ENCODE measurements around the gene COPZ1.

Gene COPZ1

GRCh38 chr12:54389134-54389508 lies 64.2 kb downstream of the COPZ1 start:
- Histone ChIP-seq H3K36me3 (ENCODE audit: insufficient read depth, low read depth, low read length) (peaks cover under 1% of the 10 kb centered on the region), H3K27ac (ENCODE audit: low read length) (no peak overlapping the region), H3K4me3 (ENCODE audit: low read length) (peak overlapping the region; percentile 87; the same call in 1 of the 2 replicates), H3K9ac (ENCODE audit: low read depth, low read length) (no peak overlapping the region), H3K4me1 (ENCODE audit: insufficient read depth, low read length) (peaks cover 70% of the 10 kb centered on the region), H3K27me3 (ENCODE audit: insufficient read depth, low read length) (peaks cover 15% of the 10 kb centered on the region; the same call in 1 of the 2 replicates), H3K9me3 (ENCODE audit: insufficient read depth, low read depth, low read length) (no peaks in the 10 kb centered on the region)

- H3K36me3 ChIP-seq (ENCODE audit: insufficient read depth, low read depth, low read length): no peaks in the 10 kb centered on the region
- H3K27me3 ChIP-seq (ENCODE audit: insufficient read depth, low read length): peaks cover 15% of the 10 kb centered on the region; the same call in 1 of the 2 replicates
- no peak overlapping the region; the same call in 1 of the 2 replicates for H3K9ac ChIP-seq (ENCODE audit: low read depth, low read length)
- H3K4me1 ChIP-seq (ENCODE audit: insufficient read depth, low read length): peaks cover 67% of the 10 kb centered on the region
- H3K9me3 ChIP-seq (ENCODE audit: insufficient read depth, low read depth, low read length): no peaks in the 10 kb centered on the region
- no peak overlapping the region for H3K27ac ChIP-seq (ENCODE audit: low read length)
- H3K4me3 ChIP-seq (ENCODE audit: low read length): peak overlapping the region; percentile 87
Observed at GRCh38 chr12:54389607-54390175, 64.8 kb downstream of the COPZ1 start.

GRCh38 chr12:54390176-54390667 lies 65.3 kb downstream of the COPZ1 start:
- H3K4me1 ChIP-seq (ENCODE audit: insufficient read depth, low read length): peaks cover 62% of the 10 kb centered on the region
- H3K9ac ChIP-seq (ENCODE audit: low read depth, low read length): peak overlapping the region; percentile 76; the same call in 1 of the 2 replicates
- no peaks in the 10 kb centered on the region for H3K9me3 ChIP-seq (ENCODE audit: insufficient read depth, low read depth, low read length)
- H3K4me3 ChIP-seq (ENCODE audit: low read length): peak overlapping the region; percentile 87; the same call in 1 of the 2 replicates
- H3K27ac ChIP-seq (ENCODE audit: low read length): no peak overlapping the region
- H3K27me3 ChIP-seq (ENCODE audit: insufficient read depth, low read length): peaks cover 15% of the 10 kb centered on the region; the same call in 1 of the 2 replicates
- no peaks in the 10 kb centered on the region for H3K36me3 ChIP-seq (ENCODE audit: insufficient read depth, low read depth, low read length)

GRCh38 chr12:54390668-54391551 lies 66.0 kb downstream of the COPZ1 start:
- no peaks in the 10 kb centered on the region for H3K9me3 ChIP-seq (ENCODE audit: insufficient read depth, low read depth, low read length)
- peak overlapping the region; percentile 26 for H3K27ac ChIP-seq (ENCODE audit: low read length)
- peaks cover 2% of the 10 kb centered on the region; the same call in 1 of the 2 replicates for H3K36me3 ChIP-seq (ENCODE audit: insufficient read depth, low read depth, low read length)
- H3K9ac ChIP-seq (ENCODE audit: low read depth, low read length): peak overlapping the region; percentile 76; the same call in 1 of the 2 replicates
- peak overlapping the region; percentile 87 for H3K4me3 ChIP-seq (ENCODE audit: low read length)
- H3K27me3 ChIP-seq (ENCODE audit: insufficient read depth, low read length): peaks cover 15% of the 10 kb centered on the region; the same call in 1 of the 2 replicates
- H3K4me1 ChIP-seq (ENCODE audit: insufficient read depth, low read length): peaks cover 57% of the 10 kb centered on the region

GRCh38 chr12:54392485-54393206 lies 67.7 kb downstream of the COPZ1 start:
- Histone ChIP-seq H3K27me3 (ENCODE audit: insufficient read depth, low read length) (peaks cover 15% of the 10 kb centered on the region; the same call in 1 of the 2 replicates), H3K9me3 (ENCODE audit: insufficient read depth, low read depth, low read length) (no peaks in the 10 kb centered on the region), H3K4me3 (ENCODE audit: low read length) (no peak overlapping the region), H3K36me3 (ENCODE audit: insufficient read depth, low read depth, low read length) (peaks cover 17% of the 10 kb centered on the region), H3K4me1 (ENCODE audit: insufficient read depth, low read length) (peaks cover 40% of the 10 kb centered on the region), H3K9ac (ENCODE audit: low read depth, low read length) (no peak overlapping the region), H3K27ac (ENCODE audit: low read length) (no peak overlapping the region)

GRCh38 chr12:54393207-54393609 lies 68.3 kb downstream of the COPZ1 start:
- Histone ChIP-seq H3K4me1 (ENCODE audit: insufficient read depth, low read length) (peaks cover 34% of the 10 kb centered on the region), H3K9me3 (ENCODE audit: insufficient read depth, low read depth, low read length) (no peaks in the 10 kb centered on the region), H3K4me3 (ENCODE audit: low read length) (no peak overlapping the region), H3K27ac (ENCODE audit: low read length) (no peak overlapping the region), H3K27me3 (ENCODE audit: insufficient read depth, low read length) (peaks cover 15% of the 10 kb centered on the region; the same call in 1 of the 2 replicates), H3K36me3 (ENCODE audit: insufficient read depth, low read depth, low read length) (peaks cover 20% of the 10 kb centered on the region), H3K9ac (ENCODE audit: low read depth, low read length) (no peak overlapping the region)

- Histone ChIP-seq H3K4me1 (ENCODE audit: insufficient read depth, low read length) (peaks cover 29% of the 10 kb centered on the region; the same call in 1 of the 2 replicates), H3K27ac (ENCODE audit: low read length) (no peak overlapping the region), H3K27me3 (ENCODE audit: insufficient read depth, low read length) (peaks cover 15% of the 10 kb centered on the region; the same call in 1 of the 2 replicates), H3K9me3 (ENCODE audit: insufficient read depth, low read depth, low read length) (no peaks in the 10 kb centered on the region), H3K4me3 (ENCODE audit: low read length) (no peak overlapping the region), H3K9ac (ENCODE audit: low read depth, low read length) (no peak overlapping the region), H3K36me3 (ENCODE audit: insufficient read depth, low read depth, low read length) (peaks cover 24% of the 10 kb centered on the region)
Observed at GRCh38 chr12:54393743-54394142, 68.8 kb downstream of the COPZ1 start.

- Histone ChIP-seq H3K4me1 (ENCODE audit: insufficient read depth, low read length) (peaks cover 24% of the 10 kb centered on the region; the same call in 1 of the 2 replicates), H3K36me3 (ENCODE audit: insufficient read depth, low read depth, low read length) (peaks cover 24% of the 10 kb centered on the region)
Observed at GRCh38 chr12:54394281-54394719, 69.4 kb downstream of the COPZ1 start.

GRCh38 chr12:54394986-54395385 lies 70.1 kb downstream of the COPZ1 start:
- Histone ChIP-seq H3K27me3 (ENCODE audit: insufficient read depth, low read length) (peaks cover 15% of the 10 kb centered on the region; the same call in 1 of the 2 replicates), H3K36me3 (ENCODE audit: insufficient read depth, low read depth, low read length) (peaks cover 26% of the 10 kb centered on the region), H3K9ac (ENCODE audit: low read depth, low read length) (no peak overlapping the region), H3K9me3 (ENCODE audit: insufficient read depth, low read depth, low read length) (no peaks in the 10 kb centered on the region), H3K4me3 (ENCODE audit: low read length) (no peak overlapping the region), H3K27ac (ENCODE audit: low read length) (no peak overlapping the region), H3K4me1 (ENCODE audit: insufficient read depth, low read length) (peaks cover 17% of the 10 kb centered on the region; the same call in 1 of the 2 replicates)

More at GRCh38 chr12:54394281-54394719, 69.4 kb downstream of the COPZ1 start:
- no peak overlapping the region for H3K27ac ChIP-seq (ENCODE audit: low read length)
- H3K9me3 ChIP-seq (ENCODE audit: insufficient read depth, low read depth, low read length): no peaks in the 10 kb centered on the region
- no peak overlapping the region for H3K9ac ChIP-seq (ENCODE audit: low read depth, low read length)
- H3K27me3 ChIP-seq (ENCODE audit: insufficient read depth, low read length): peaks cover 15% of the 10 kb centered on the region; the same call in 1 of the 2 replicates
- no peak overlapping the region for H3K4me3 ChIP-seq (ENCODE audit: low read length)

- no peaks in the 10 kb centered on the region for H3K9me3 ChIP-seq (ENCODE audit: insufficient read depth, low read depth, low read length)
- H3K9ac ChIP-seq (ENCODE audit: low read depth, low read length): no peak overlapping the region
- H3K36me3 ChIP-seq (ENCODE audit: insufficient read depth, low read depth, low read length): peaks cover 31% of the 10 kb centered on the region
- H3K4me1 ChIP-seq (ENCODE audit: insufficient read depth, low read length): peaks cover 13% of the 10 kb centered on the region; the same call in 1 of the 2 replicates
- H3K27ac ChIP-seq (ENCODE audit: low read length): no peak overlapping the region
- H3K27me3 ChIP-seq (ENCODE audit: insufficient read depth, low read length): peaks cover 15% of the 10 kb centered on the region; the same call in 1 of the 2 replicates
- H3K4me3 ChIP-seq (ENCODE audit: low read length): no peak overlapping the region
Observed at GRCh38 chr12:54395545-54395944, 70.6 kb downstream of the COPZ1 start.

GRCh38 chr12:54397157-54397556 lies 72.2 kb downstream of the COPZ1 start:
- Histone ChIP-seq H3K27me3 (ENCODE audit: insufficient read depth, low read length) (peaks cover 11% of the 10 kb centered on the region; the same call in 1 of the 2 replicates), H3K9me3 (ENCODE audit: insufficient read depth, low read depth, low read length) (no peaks in the 10 kb centered on the region), H3K27ac (ENCODE audit: low read length) (no peak overlapping the region), H3K4me3 (ENCODE audit: low read length) (no peak overlapping the region), H3K36me3 (ENCODE audit: insufficient read depth, low read depth, low read length) (peaks cover 47% of the 10 kb centered on the region), H3K4me1 (ENCODE audit: insufficient read depth, low read length) (peaks cover 11% of the 10 kb centered on the region; the same call in 1 of the 2 replicates), H3K9ac (ENCODE audit: low read depth, low read length) (no peak overlapping the region)

All from iPS-20b (cell line).